Smooth muscle cell (in vitro differentiated cells): ENCODE results near the gene GPATCH4. TPM values are rescaled to one million over a fixed set of nuclear protein-coding genes. Genes with fewer than 3 reads are reported as not detected.

Source experiments
- DNase-seq: peaks from one replicate; lab custom pipeline; 2025; ENCODE audit not compliant: unreplicated experiment; lab: John Stamatoyannopoulos, UW
- H2AFZ ChIP-seq: fragments of 200-600 bp; sonication (generic); 2 replicates; pipeline ENCODE4 v1.6.0; 2016; ENCODE audit warnings: antibody characterized with exemption, low read depth, mild to moderate bottlenecking
- H3F3A ChIP-seq: fragments of 200-600 bp; sonication (generic); 2 replicates; pipeline ENCODE4 v1.6.0; 2017; ENCODE audit warnings: antibody characterized with exemption, low read depth
- H3K27ac ChIP-seq: fragments of 200-600 bp; sonication (generic); 2 replicates; pipeline ENCODE4 v1.5.1; 2016; ENCODE audit warnings: low read depth, mild to moderate bottlenecking
- H3K27me3 ChIP-seq: fragments of 200-600 bp; sonication (generic); 2 replicates; pipeline ENCODE4 v1.6.1; 2016; ENCODE audit warnings: low read depth, mild to moderate bottlenecking
- H3K36me3 ChIP-seq: fragments of 200-600 bp; sonication (generic); 2 replicates; pipeline ENCODE4 v1.5.1; 2016; ENCODE audit warnings: low read depth
- H3K4me1 ChIP-seq: fragments of 200-600 bp; sonication (generic); 2 replicates; pipeline ENCODE4 v1.5.1; 2016; ENCODE audit warnings: low read depth
- H3K4me2 ChIP-seq: fragments of 200-600 bp; sonication (generic); 2 replicates; pipeline ENCODE4 v1.6.0; 2016; ENCODE audit warnings: mild to moderate bottlenecking
- H3K4me3 ChIP-seq: fragments of 200-600 bp; sonication (generic); 2 replicates; pipeline ENCODE4 v1.5.1; 2016; ENCODE audit warnings: mild to moderate bottlenecking
- H3K79me2 ChIP-seq: fragments of 200-600 bp; sonication (generic); 2 replicates; pipeline ENCODE4 v1.6.0; 2016; ENCODE audit warnings: low read depth, mild to moderate bottlenecking
- H3K9ac ChIP-seq: fragments of 200-600 bp; sonication (generic); 2 replicates; pipeline ENCODE4 v1.6.0; 2016; ENCODE audit warnings: low read depth
- H3K9me3 ChIP-seq: fragments of 200-600 bp; sonication (generic); replicated peaks from 2 replicates; pipeline ENCODE4 v1.5.1; 2016; ENCODE audit warnings: low read depth
- H4K20me1 ChIP-seq: fragments of 200-600 bp; sonication (generic); 2 replicates; pipeline ENCODE4 v1.6.0; 2016; ENCODE audit warnings: low read depth
- CTCF ChIP-seq: fragments of 200-600 bp; sonication (generic); IDR thresholded peaks from 2 replicates; pipeline ENCODE4 v1.5.1; 2017; ENCODE audit warnings: borderline replicate concordance, mild to moderate bottlenecking, antibody characterized with exemption; ENCODE audit not compliant: insufficient read depth, poor library complexity, severe bottlenecking
- WGBS: methylation state at CpG from one replicate; pipeline ENCODE4 v1.1.7; 2016; ENCODE audit warnings: low lambda C conversion rate; 5-methylcytosine and 5-hydroxymethylcytosine counted together
- polyA plus RNA-seq: library from polyadenylated mRNA; unstranded; fragments of >200 nt; fragmentation: Nextera tagmentation; extraction: Ambion mirVana; gene quantifications from 2 replicates; pipeline ENCODE4 v1.2.1, GENCODE V29; 2016
- total RNA-seq: library from RNA; depleted of rRNA; stranded (reverse); fragments of >200 nt; gene quantifications from 2 replicates; pipeline ENCODE4 v1.2.3, GENCODE V29; 2014

GPATCH4 gene
- total and polyA plus RNA-seq, 2 experiments from 2014 or later = 11.9 to 19.9 TPM

- no peak overlapping the region for H2AFZ ChIP-seq
- H3F3A ChIP-seq = no peaks in the 10 kb centered on the region
- no peak for DNase-seq
- H3K36me3 ChIP-seq = no peaks in the 10 kb centered on the region
- H3K4me2 ChIP-seq = no peak overlapping the region
- H3K27ac ChIP-seq = no peak overlapping the region
- 82% methylated on average over 9 of the region's 9 CpGs for WGBS
- H4K20me1 ChIP-seq = no peaks in the 10 kb centered on the region
- no peak for TF ChIP-seq CTCF
- H3K4me3 ChIP-seq = no peak overlapping the region
- H3K79me2 ChIP-seq = no peaks in the 10 kb centered on the region
- H3K9me3 ChIP-seq = no peaks in the 10 kb centered on the region
- H3K27me3 ChIP-seq = no peaks in the 10 kb centered on the region
- H3K4me1 ChIP-seq = no peaks in the 10 kb centered on the region
- H3K9ac ChIP-seq = no peak overlapping the region
Measured at GRCh38 chr1:156582388-156583017, 18.8 kb downstream of the GPATCH4 start.

- H3K4me2 ChIP-seq = no peak overlapping the region
- H3K4me1 ChIP-seq = no peaks in the 10 kb centered on the region
- H3K9ac ChIP-seq = no peak overlapping the region
- no peaks in the 10 kb centered on the region for H3K79me2 ChIP-seq
- H3K27ac ChIP-seq = no peak overlapping the region
- H2AFZ ChIP-seq = no peak overlapping the region
- TF ChIP-seq CTCF = no peak
- no peaks in the 10 kb centered on the region for H3K36me3 ChIP-seq
- no peaks in the 10 kb centered on the region for H3K27me3 ChIP-seq
- no peaks in the 10 kb centered on the region for H4K20me1 ChIP-seq
- 91% methylated on average over 21 of the region's 21 CpGs for WGBS
- no peak for DNase-seq
- no peaks in the 10 kb centered on the region for H3F3A ChIP-seq
- no peak overlapping the region for H3K4me3 ChIP-seq
- H3K9me3 ChIP-seq = no peaks in the 10 kb centered on the region
Measured at GRCh38 chr1:156581661-156582387, 19.5 kb downstream of the GPATCH4 start.

GRCh38 chr1:156579472-156579871 lies 21.8 kb downstream of the GPATCH4 start, which contains the start of gene TTC24:
TTC24 (plus strand) TSS chr1:156579723; CDS start chr1:156581365, 1,642 bp downstream.
- Histone ChIP-seq H3K9ac (no peak within 1 kb of the TSS), H3K4me2 (no peak within 1 kb of the TSS), H3F3A (no peaks in the 10 kb centered on the region), H4K20me1 (no peaks in the 10 kb centered on the region), H3K27ac (no peak within 1 kb of the TSS), H3K36me3 (no peaks in the 10 kb centered on the region), H2AFZ (no peak within 1 kb of the TSS), H3K4me3 (no peak within 1 kb of the TSS), H3K4me1 (no peaks in the 10 kb centered on the region), H3K9me3 (no peaks in the 10 kb centered on the region), H3K27me3 (no peaks in the 10 kb centered on the region), H3K79me2 (no peaks in the 10 kb centered on the region)
- no peak for TF ChIP-seq CTCF
- no peak for DNase-seq
- 75% methylated on average over 5 of the region's 5 CpGs for WGBS

GRCh38 chr1:156578055-156578454 lies 23.2 kb downstream of the GPATCH4 start:
- no peak for DNase-seq
- Histone ChIP-seq H3K9me3 (no peaks in the 10 kb centered on the region), H3F3A (no peaks in the 10 kb centered on the region), H4K20me1 (no peaks in the 10 kb centered on the region), H3K27ac (no peak overlapping the region), H2AFZ (no peak overlapping the region), H3K9ac (no peak overlapping the region), H3K4me2 (no peak overlapping the region), H3K36me3 (no peaks in the 10 kb centered on the region), H3K4me3 (no peak overlapping the region), H3K79me2 (no peaks in the 10 kb centered on the region), H3K4me1 (no peaks in the 10 kb centered on the region), H3K27me3 (no peaks in the 10 kb centered on the region)
- 62% methylated on average over 7 of the region's 7 CpGs for WGBS
- no peak for TF ChIP-seq CTCF
